Memory B cell (primary cell): ENCODE measurements around the gene RSRC1.
"Not testable (repeated sequence)": the region's sequence is repeated elsewhere in the genome, so short reads cannot be mapped to it uniquely, and the experiment has no call there.

Experiments
- ATAC-seq: fragments of 150-1000 bp; cut with Tn5 transposase; 2 replicates; pipeline ENCODE4 v1.10.0; 2021; ENCODE audit warnings: low read depth, mild to moderate bottlenecking, moderate library complexity
- DNase-seq, 2 donors: peaks; one replicate each; pipeline ENCODE4 v3.0.0; 2022; ENCODE audit warnings: low spot score in 2 of 2
- H3K27ac Mint-ChIP-seq: one replicate; pipeline ENCODE4 v1.8.0; 2022; ENCODE audit warnings: mild to moderate bottlenecking, moderate library complexity, mixed read lengths
- H3K27me3 Mint-ChIP-seq: one replicate; pipeline ENCODE4 v1.8.0; 2022; ENCODE audit warnings: mixed read lengths
- H3K36me3 Mint-ChIP-seq: one replicate; pipeline ENCODE4 v1.8.0; 2022; ENCODE audit warnings: mild to moderate bottlenecking, mixed read lengths
- H3K4me1 Mint-ChIP-seq: one replicate; pipeline ENCODE4 v1.8.0; 2022; ENCODE audit warnings: mixed read lengths
- H3K4me3 Mint-ChIP-seq: one replicate; pipeline ENCODE4 v1.8.0; 2022; ENCODE audit warnings: mild to moderate bottlenecking, moderate library complexity, mixed read lengths
- H3K9me3 Mint-ChIP-seq: one replicate; pipeline ENCODE4 v1.8.0; 2022; ENCODE audit warnings: mixed read lengths

RSRC1 gene

DNA sequence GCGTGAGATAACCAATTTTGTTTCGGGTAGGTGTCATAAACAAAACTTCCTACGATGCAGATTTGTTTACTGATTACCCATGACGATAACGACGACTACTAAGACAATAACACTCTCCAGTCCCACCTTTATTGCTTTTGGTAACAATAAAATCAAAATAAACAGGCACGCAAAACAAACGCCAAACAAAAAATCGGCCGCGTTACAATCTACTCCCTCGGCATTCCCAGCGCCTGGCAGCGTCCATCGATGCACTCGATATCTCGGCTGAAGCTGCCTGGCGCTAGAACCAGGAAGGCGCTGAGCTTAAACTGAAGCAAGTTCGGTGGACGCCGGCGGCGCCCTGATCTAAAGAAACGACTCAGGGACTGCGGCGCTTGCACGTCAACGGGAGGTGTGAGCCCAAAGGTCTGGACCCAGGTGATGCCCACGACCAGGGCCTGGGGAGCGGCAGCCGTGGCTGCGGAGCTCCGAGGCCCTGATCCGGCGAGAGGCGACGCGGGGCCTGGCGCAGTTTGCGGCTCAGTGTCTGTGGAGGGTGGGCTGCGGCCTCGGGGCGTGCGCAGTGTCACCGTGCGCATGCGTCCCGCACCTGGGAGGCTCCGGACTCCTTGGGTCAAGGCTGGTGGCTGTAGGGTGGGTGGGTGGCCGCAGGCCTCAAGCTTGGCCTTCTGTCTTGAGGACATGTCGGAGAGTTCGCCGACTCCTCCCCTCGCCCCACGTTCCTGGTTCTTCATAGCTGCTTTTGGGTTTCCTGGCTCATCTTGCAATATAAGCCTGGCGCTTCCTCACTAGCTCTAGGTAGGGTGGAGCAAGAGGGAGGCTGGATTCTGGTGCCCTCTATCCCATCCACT, at the start of gene RSRC1:
RSRC1 (plus strand) TSS at position 286 of the 854 bp plus-strand sequence. CDS start 12,016 bp downstream, outside the sequence.
- peak within 1 kb of the TSS; percentile 99 for H3K4me3 Mint-ChIP-seq
- H3K27me3 Mint-ChIP-seq = peaks cover 14% of the 10 kb centered on the region
- ATAC-seq = peak; percentile 85
- DNase-seq = peak; percentile 64 to 70
- H3K36me3 Mint-ChIP-seq = peaks cover 23% of the 10 kb centered on the region
- peaks cover 33% of the 10 kb centered on the region for H3K4me1 Mint-ChIP-seq
- H3K27ac Mint-ChIP-seq = peak within 1 kb of the TSS; percentile 94
- H3K9me3 Mint-ChIP-seq = peaks cover 15% of the 10 kb centered on the region

DNA sequence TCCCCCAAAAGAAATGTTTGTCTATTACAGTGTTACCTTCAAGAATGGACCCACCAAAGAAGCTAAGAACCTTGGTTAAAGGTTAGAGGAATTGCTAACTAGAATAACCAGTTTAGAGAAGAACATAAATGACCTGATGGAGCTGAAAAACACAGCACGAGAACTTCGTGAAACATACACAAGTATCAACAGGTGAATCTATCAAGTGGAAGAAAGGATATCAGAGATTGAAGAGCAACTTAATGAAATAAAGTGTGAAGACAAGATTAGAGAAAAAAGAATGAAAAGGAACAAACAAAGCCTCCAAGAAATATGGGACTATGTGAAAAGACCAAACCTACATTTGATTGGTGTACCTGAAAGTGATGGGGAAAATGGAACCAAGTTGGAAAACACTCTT, 44.3 kb upstream of the RSRC1 start:
- not testable (repeated sequence) for H3K9me3 Mint-ChIP-seq, DNase-seq, H3K27me3 Mint-ChIP-seq, ATAC-seq, H3K36me3 Mint-ChIP-seq, H3K4me1 Mint-ChIP-seq, H3K27ac Mint-ChIP-seq, H3K4me3 Mint-ChIP-seq

GRCh38 chr3:158072790-158073189, 37.1 kb upstream of the RSRC1 start:
- H3K36me3 Mint-ChIP-seq = no peaks in the 10 kb centered on the region
- peaks cover 9% of the 10 kb centered on the region for H3K27me3 Mint-ChIP-seq
- no peak for ATAC-seq

DNA sequence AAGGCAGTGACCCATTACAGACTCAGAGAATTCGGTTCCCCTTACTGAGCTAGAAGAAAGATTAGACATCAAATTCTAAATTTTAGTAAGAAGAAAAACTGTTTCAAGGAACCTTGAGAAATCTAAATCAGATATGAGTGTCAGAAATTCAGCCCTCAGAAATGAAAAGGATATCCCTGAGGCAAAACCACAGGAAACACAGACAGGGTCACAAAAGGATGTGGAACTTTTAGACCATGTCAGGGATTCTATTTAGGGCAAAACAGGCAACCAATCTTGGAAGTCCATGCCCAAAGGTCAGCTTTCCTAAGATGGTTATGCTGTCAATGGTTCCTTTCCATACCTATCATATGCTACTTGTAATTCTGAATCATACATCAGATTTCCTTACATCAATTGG, 35.3 kb upstream of the RSRC1 start:
- H3K27ac Mint-ChIP-seq = no peak overlapping the region
- peaks cover 9% of the 10 kb centered on the region for H3K27me3 Mint-ChIP-seq
- H3K9me3 Mint-ChIP-seq = no peaks in the 10 kb centered on the region
- H3K36me3 Mint-ChIP-seq = no peaks in the 10 kb centered on the region
- ATAC-seq (no peak), DNase-seq (no peak)
- no peak overlapping the region for H3K4me3 Mint-ChIP-seq
- H3K4me1 Mint-ChIP-seq = no peaks in the 10 kb centered on the region

More at GRCh38 chr3:158072790-158073189, 37.1 kb upstream of the RSRC1 start:
- Mint-ChIP-seq H3K4me3 (no peak overlapping the region), H3K9me3 (no peaks in the 10 kb centered on the region), H3K4me1 (no peaks in the 10 kb centered on the region), H3K27ac (no peak overlapping the region)
- no peak for DNase-seq

- Mint-ChIP-seq H3K4me1 (no peaks in the 10 kb centered on the region), H3K36me3 (no peaks in the 10 kb centered on the region), H3K27me3 (peaks cover 4% of the 10 kb centered on the region), H3K27ac (no peak overlapping the region), H3K4me3 (no peak overlapping the region), H3K9me3 (no peaks in the 10 kb centered on the region)
- DNase-seq (no peak), ATAC-seq (no peak)
Measured at GRCh38 chr3:158079599-158079998, 30.3 kb upstream of the RSRC1 start.

DNA sequence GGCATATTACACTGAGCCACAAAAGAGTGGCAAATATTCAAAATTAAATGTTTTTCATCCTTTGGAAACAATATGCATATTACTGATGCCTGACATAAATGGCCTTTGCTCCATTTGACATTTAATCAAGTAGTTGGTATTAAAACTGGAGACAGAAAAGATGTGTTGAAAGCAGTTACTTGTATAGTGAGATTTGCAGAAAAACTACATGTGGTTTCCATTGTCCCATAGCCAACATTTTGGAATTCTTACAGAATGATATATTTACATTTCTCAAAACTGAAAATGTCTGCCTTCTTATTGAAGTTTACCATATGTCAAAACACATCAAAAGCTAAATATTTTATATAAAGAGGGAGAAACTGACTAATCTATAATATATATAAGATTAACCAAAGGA, 25.2 kb upstream of the RSRC1 start:
- peaks cover 19% of the 10 kb centered on the region for H3K27me3 Mint-ChIP-seq
- no peaks in the 10 kb centered on the region for H3K4me1 Mint-ChIP-seq
- H3K9me3 Mint-ChIP-seq = peaks cover 3% of the 10 kb centered on the region
- H3K27ac Mint-ChIP-seq = no peak overlapping the region
- DNase-seq = no peak
- no peak for ATAC-seq
- no peak overlapping the region for H3K4me3 Mint-ChIP-seq
- no peaks in the 10 kb centered on the region for H3K36me3 Mint-ChIP-seq

GRCh38 chr3:158085358-158085757, 24.5 kb upstream of the RSRC1 start:
- Mint-ChIP-seq H3K4me3 (no peak overlapping the region), H3K9me3 (peaks cover 3% of the 10 kb centered on the region), H3K27ac (no peak overlapping the region), H3K36me3 (no peaks in the 10 kb centered on the region), H3K4me1 (no peaks in the 10 kb centered on the region), H3K27me3 (peaks cover 23% of the 10 kb centered on the region)
- DNase-seq (no peak), ATAC-seq (no peak)

GRCh38 chr3:158085931-158086330, 24.0 kb upstream of the RSRC1 start:
- Mint-ChIP-seq H3K4me3 (no peak overlapping the region), H3K27me3 (peaks cover 22% of the 10 kb centered on the region), H3K27ac (no peak overlapping the region), H3K4me1 (no peaks in the 10 kb centered on the region), H3K36me3 (no peaks in the 10 kb centered on the region), H3K9me3 (peaks cover 3% of the 10 kb centered on the region)
- ATAC-seq (no peak), DNase-seq (no peak)

- Mint-ChIP-seq H3K9me3 (peaks cover 3% of the 10 kb centered on the region), H3K4me1 (no peaks in the 10 kb centered on the region), H3K27ac (no peak overlapping the region), H3K4me3 (no peak overlapping the region), H3K36me3 (no peaks in the 10 kb centered on the region), H3K27me3 (peaks cover 22% of the 10 kb centered on the region)
- no peak for ATAC-seq
- DNase-seq = no peak
Measured at GRCh38 chr3:158086361-158086760, 23.5 kb upstream of the RSRC1 start.

DNA sequence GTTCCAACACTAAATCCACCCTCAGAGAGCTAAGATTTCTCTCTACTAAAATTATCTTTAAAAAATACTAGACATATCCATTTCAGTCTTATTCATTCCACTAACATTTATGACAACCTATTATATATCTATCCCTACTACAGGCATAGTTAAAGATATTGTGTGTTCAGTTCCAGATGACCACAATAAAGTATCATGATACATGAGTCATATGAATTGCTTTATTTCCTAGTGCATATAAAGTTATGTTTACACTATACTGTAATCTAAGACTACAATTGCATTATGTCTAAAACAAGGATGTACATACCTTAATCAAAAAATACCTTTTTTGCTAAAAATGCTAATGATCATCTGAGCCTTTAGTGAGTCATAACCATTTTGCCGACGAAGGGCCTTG, 23.1 kb upstream of the RSRC1 start:
- Mint-ChIP-seq H3K36me3 (no peaks in the 10 kb centered on the region), H3K4me3 (no peak overlapping the region), H3K27ac (no peak overlapping the region), H3K4me1 (no peaks in the 10 kb centered on the region), H3K27me3 (peaks cover 22% of the 10 kb centered on the region), H3K9me3 (peaks cover 3% of the 10 kb centered on the region)
- ATAC-seq (no peak), DNase-seq (no peak)

GRCh38 chr3:158091531-158091930, 18.4 kb upstream of the RSRC1 start:
- H3K36me3 Mint-ChIP-seq = no peaks in the 10 kb centered on the region
- DNase-seq = no peak
- peaks cover 31% of the 10 kb centered on the region for H3K27me3 Mint-ChIP-seq
- no peak overlapping the region for H3K4me3 Mint-ChIP-seq
- peaks cover 2% of the 10 kb centered on the region for H3K4me1 Mint-ChIP-seq
- H3K27ac Mint-ChIP-seq = no peak overlapping the region
- no peak for ATAC-seq
- H3K9me3 Mint-ChIP-seq = peaks cover 4% of the 10 kb centered on the region

DNA sequence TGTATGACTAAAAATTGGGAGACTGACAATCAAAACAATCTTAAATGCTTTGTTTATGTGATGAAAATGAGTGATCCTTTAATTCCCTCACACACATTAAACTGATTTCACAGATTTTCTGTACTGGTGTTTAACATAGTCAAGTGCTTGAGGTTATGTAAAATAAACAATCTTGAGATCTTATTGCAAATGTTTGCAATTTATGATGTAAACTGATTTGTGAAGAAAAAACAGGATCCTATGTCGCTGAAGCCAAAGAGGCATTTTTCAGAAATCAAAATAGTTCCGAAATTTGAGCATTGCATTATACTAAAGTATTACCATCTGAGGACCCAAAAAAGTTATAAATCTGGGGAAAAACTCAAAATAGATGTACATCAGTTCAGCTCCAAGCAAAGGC, 16.4 kb upstream of the RSRC1 start:
- ATAC-seq (no peak), DNase-seq (no peak)
- Mint-ChIP-seq H3K27ac (no peak overlapping the region), H3K36me3 (no peaks in the 10 kb centered on the region), H3K4me3 (no peak overlapping the region), H3K4me1 (peaks cover 11% of the 10 kb centered on the region), H3K9me3 (peaks cover 1% of the 10 kb centered on the region), H3K27me3 (peaks cover 23% of the 10 kb centered on the region)

- ATAC-seq = no peak
- H3K9me3 Mint-ChIP-seq = peaks cover 1% of the 10 kb centered on the region
- H3K4me3 Mint-ChIP-seq = no peak overlapping the region
- peaks cover 12% of the 10 kb centered on the region for H3K4me1 Mint-ChIP-seq
- no peaks in the 10 kb centered on the region for H3K36me3 Mint-ChIP-seq
- no peak for DNase-seq
- H3K27me3 Mint-ChIP-seq = peaks cover 17% of the 10 kb centered on the region
- no peak overlapping the region for H3K27ac Mint-ChIP-seq
Measured at GRCh38 chr3:158094235-158095110, 15.4 kb upstream of the RSRC1 start.

DNA sequence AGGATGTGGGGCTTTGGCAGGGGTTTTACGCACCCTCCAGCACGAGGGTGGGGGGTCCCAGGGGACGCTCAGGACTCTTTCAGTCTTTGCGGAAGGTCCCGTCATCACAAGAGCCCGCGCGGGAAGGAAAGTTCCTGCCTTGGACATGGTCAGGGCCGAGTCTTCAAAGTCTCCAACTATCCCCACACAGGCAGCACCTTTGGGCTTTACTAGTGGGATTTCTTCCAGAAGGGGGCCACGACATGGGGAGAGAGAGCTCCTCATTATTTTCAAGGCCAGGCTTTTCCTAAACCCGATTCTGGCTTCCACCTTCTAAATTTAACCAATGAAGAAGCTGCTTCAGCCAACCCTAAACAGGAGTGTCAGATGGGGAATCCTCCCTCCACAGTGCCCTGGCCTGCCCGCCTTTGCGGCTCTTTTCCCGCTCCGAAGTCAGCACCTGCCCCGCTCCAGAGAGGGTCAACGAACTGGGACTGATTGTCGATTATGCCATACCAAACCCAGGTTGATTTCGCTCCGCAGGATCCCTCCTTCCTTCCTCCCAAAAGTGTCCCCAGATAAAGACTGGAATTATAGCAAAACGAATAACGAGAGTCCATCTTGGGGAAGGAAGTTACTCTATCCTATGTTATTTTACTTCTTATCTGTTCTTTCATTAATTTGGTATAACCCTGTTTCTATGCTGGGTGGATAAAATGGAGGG, 14.6 kb upstream of the RSRC1 start:
- no peak for ATAC-seq
- Mint-ChIP-seq H3K4me1 (peaks cover 12% of the 10 kb centered on the region), H3K27ac (peak overlapping the region; percentile 74), H3K4me3 (no peak overlapping the region), H3K9me3 (peaks cover 1% of the 10 kb centered on the region), H3K36me3 (no peaks in the 10 kb centered on the region), H3K27me3 (peaks cover 15% of the 10 kb centered on the region)
- no peak for DNase-seq
